Measurements from ENCODE around the gene CDKAL1. TPM values are rescaled to one million over a fixed set of nuclear protein-coding genes. Genes with fewer than 3 reads are reported as not detected.

Gene CDKAL1
- total RNA-seq, 1 donor from 2014 or later = 13.4 TPM

- Histone ChIP-seq H3K4me3 (ENCODE audit: low read depth, low read length) (no peak overlapping the region), H3K36me3 (ENCODE audit: control insufficient read depth, insufficient read depth, low read length) (no peaks in the 10 kb centered on the region), H3K27me3 (ENCODE audit: control insufficient read depth, insufficient read depth, low read length) (no peaks in the 10 kb centered on the region)
- DNase-seq (ENCODE audit: low read depth) (peak; percentile 20), FAIRE-seq (no peak)
- peak; percentile 34 for TF ChIP-seq CTCF (IDR thresholded peaks at IDR 0.05; ENCODE audit: insufficient read depth, low read length, severe bottlenecking)
Measured at GRCh38 chr6:21019614-21020013, 485.4 kb downstream of the CDKAL1 start.

GRCh38 chr6:21022343-21023107 is 488.3 kb downstream of the CDKAL1 start:
- no peaks in the 10 kb centered on the region for H3K27me3 ChIP-seq (ENCODE audit: control insufficient read depth, insufficient read depth, low read length)
- DNase-seq (ENCODE audit: low read depth) = peak; percentile 98
- peak; percentile 64 for FAIRE-seq
- H3K4me3 ChIP-seq (ENCODE audit: low read depth, low read length) = peak overlapping the region; percentile 11
- no peak for TF ChIP-seq CTCF (IDR thresholded peaks at IDR 0.05; ENCODE audit: insufficient read depth, low read length, severe bottlenecking)
- H3K36me3 ChIP-seq (ENCODE audit: control insufficient read depth, insufficient read depth, low read length) = no peaks in the 10 kb centered on the region

GRCh38 chr6:21023210-21023609 is 489.0 kb downstream of the CDKAL1 start:
- no peak for TF ChIP-seq CTCF (IDR thresholded peaks at IDR 0.05; ENCODE audit: insufficient read depth, low read length, severe bottlenecking)
- no peak for FAIRE-seq
- no peaks in the 10 kb centered on the region for H3K36me3 ChIP-seq (ENCODE audit: control insufficient read depth, insufficient read depth, low read length)
- DNase-seq (ENCODE audit: low read depth) = no peak
- no peak overlapping the region for H3K4me3 ChIP-seq (ENCODE audit: low read depth, low read length)
- no peaks in the 10 kb centered on the region for H3K27me3 ChIP-seq (ENCODE audit: control insufficient read depth, insufficient read depth, low read length)

- Histone ChIP-seq H3K36me3 (ENCODE audit: control insufficient read depth, insufficient read depth, low read length) (no peaks in the 10 kb centered on the region), H3K27me3 (ENCODE audit: control insufficient read depth, insufficient read depth, low read length) (no peaks in the 10 kb centered on the region), H3K4me3 (ENCODE audit: low read depth, low read length) (no peak overlapping the region)
- TF ChIP-seq CTCF (IDR thresholded peaks at IDR 0.05; ENCODE audit: insufficient read depth, low read length, severe bottlenecking) = no peak
- no peak for FAIRE-seq
- no peak for DNase-seq (ENCODE audit: low read depth)
Measured at GRCh38 chr6:21024616-21025015, 490.4 kb downstream of the CDKAL1 start.

- TF ChIP-seq CTCF (IDR thresholded peaks at IDR 0.05; ENCODE audit: insufficient read depth, low read length, severe bottlenecking) = no peak
- peak; percentile 83 for DNase-seq (ENCODE audit: low read depth)
Measured at GRCh38 chr6:21026576-21027273, 492.5 kb downstream of the CDKAL1 start.

More at GRCh38 chr6:21026576-21027273, 492.5 kb downstream of the CDKAL1 start:
- Histone ChIP-seq H3K27me3 (ENCODE audit: control insufficient read depth, insufficient read depth, low read length) (no peaks in the 10 kb centered on the region), H3K36me3 (ENCODE audit: control insufficient read depth, insufficient read depth, low read length) (no peaks in the 10 kb centered on the region), H3K4me3 (ENCODE audit: low read depth, low read length) (no peak overlapping the region)
- no peak for FAIRE-seq
